ENCODE results near the gene IL10RA.

GRCh38 chr11:118027694-118028093 is 41.5 kb downstream of the IL10RA start:
- TF ChIP-seq CTCF (IDR thresholded peaks at IDR 0.05; ENCODE audit: low read length) (no peak), EZH2phosphoT487 (IDR thresholded peaks at IDR 0.05; ENCODE audit: low read length) (no peak)

Measured in MM.1S (cell line).